Measurements from ENCODE around the gene PCK2. TPM values are rescaled to one million over a fixed set of nuclear protein-coding genes. Genes with fewer than 3 reads are reported as not detected.

Gene PCK2
- total RNA-seq, 4 donors from 2014 or later, result 74.4 to 238 (median 130) TPM

DNA sequence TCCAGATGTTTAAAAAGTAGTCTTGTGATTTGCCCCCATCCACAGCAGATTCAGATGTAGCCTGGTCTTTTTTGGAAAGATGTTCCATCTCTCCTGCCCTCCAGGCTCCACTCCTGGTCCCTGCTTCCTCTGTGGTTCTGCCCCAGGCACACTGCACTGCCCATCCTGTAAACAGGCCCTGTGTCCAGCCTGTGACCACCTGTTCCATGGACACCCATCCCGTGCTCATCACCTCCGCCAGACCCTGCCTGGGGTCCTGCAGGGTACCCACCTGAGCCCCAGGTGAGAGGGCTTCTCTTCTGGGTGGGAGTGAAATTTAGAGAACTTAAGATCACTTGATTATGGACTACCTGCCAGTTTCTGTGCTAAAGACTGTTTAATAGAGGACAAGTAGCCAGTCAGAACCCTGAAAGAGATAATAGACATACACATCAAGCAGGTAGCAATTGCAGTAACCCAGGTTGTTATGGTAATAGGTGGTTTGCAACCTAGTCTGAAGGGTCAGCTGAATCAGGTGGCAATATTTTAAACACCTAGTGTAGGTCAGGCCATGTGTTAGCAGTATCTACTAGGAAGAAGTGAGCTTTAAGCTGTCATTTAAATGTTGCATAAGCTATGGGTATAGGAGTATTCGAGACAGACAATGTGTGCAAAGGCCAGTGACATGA lies 55.3 kb downstream of the PCK2 start:
- no peak overlapping the region for H3K27ac ChIP-seq
- peaks cover 0 to 28% (median 10%) of the 10 kb centered on the region in 4 donors for H3K36me3 ChIP-seq
- 87% methylated on average over 3 of the region's 3 CpGs; no CpG with 5 or more reads in 1 of the 2 donors for WGBS, 2 donors (ENCODE audit: low coverage in 1 of 2)
- peaks cover 12 to 30% (median 21%) of the 10 kb centered on the region in 4 donors for H3K4me1 ChIP-seq
- no peak for TF ChIP-seq EP300 (IDR thresholded peaks at IDR 0.05; ENCODE audit: low read depth)
- intact Hi-C loops (cut with DNase I; ENCODE audit: low total_unique reads), result no loop called here
- H3K9me3 ChIP-seq, result no peaks in the 10 kb centered on the region
- in situ Hi-C loops (cut with MboI; ENCODE audit: low pct_ligation_motif_present in 1 of 4, low pct_unique_long_range_greater_than_20kb in 1 of 4, low sequenced_read_pairs in 3 of 4), result no loop called here
- no peaks in the 10 kb centered on the region for H3K27me3 ChIP-seq
- H3K4me3 ChIP-seq, result no peak overlapping the region
- DNase-seq, result no peak

DNA sequence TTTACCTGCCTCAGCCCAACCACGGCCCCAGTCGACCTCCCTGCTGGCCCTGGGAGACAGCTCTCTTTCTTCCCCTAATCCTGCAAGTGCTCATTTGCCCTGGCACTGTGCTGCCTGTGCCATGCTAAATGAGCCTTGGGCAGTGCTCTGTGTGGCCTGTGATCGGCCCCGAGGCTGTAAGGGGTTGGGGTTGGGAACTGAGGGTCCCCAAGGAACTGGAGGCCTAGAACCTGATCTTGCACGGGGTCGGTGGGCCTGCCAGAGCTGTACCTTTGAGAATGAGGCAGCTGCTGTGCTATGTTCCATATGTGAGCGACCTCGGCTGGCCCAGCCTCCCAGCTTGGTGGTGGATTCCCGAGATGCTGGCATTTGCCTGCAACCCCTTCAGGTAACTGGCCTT lies 56.0 kb downstream of the PCK2 start:
- TF ChIP-seq EP300 (IDR thresholded peaks at IDR 0.05; ENCODE audit: low read depth), result no peak
- TF ChIP-seq POLR2AphosphoS5 (IDR thresholded peaks at IDR 0.05), result no peak
- TF ChIP-seq POLR2A (IDR thresholded peaks at IDR 0.05), result no peak
- TF ChIP-seq, protein P1, sequence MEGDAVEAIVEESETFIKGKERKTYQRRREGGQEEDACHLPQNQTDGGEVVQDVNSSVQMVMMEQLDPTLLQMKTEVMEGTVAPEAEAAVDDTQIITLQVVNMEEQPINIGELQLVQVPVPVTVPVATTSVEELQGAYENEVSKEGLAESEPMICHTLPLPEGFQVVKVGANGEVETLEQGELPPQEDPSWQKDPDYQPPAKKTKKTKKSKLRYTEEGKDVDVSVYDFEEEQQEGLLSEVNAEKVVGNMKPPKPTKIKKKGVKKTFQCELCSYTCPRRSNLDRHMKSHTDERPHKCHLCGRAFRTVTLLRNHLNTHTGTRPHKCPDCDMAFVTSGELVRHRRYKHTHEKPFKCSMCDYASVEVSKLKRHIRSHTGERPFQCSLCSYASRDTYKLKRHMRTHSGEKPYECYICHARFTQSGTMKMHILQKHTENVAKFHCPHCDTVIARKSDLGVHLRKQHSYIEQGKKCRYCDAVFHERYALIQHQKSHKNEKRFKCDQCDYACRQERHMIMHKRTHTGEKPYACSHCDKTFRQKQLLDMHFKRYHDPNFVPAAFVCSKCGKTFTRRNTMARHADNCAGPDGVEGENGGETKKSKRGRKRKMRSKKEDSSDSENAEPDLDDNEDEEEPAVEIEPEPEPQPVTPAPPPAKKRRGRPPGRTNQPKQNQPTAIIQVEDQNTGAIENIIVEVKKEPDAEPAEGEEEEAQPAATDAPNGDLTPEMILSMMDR (IDR thresholded peaks at IDR 0.05), result no peak
- H3K27me3 ChIP-seq, result no peaks in the 10 kb centered on the region
- DNase-seq, result no peak
- intact Hi-C loops (cut with DNase I; ENCODE audit: low total_unique reads) (loop anchor here (10.0 kb wide), 1 partner anchor 45 kb away; no protein-coding TSS in a partner anchor), in situ Hi-C loops (cut with MboI; ENCODE audit: low pct_ligation_motif_present in 1 of 4, low pct_unique_long_range_greater_than_20kb in 1 of 4, low sequenced_read_pairs in 3 of 4) (no loop called here)
- 80 to 91% methylated on average over 1 to 9 of the region's 9 CpGs for WGBS, 2 donors (ENCODE audit: low coverage in 1 of 2)
- no peak overlapping the region for H3K4me3 ChIP-seq
- no peak overlapping the region for H3K27ac ChIP-seq
- H3K4me1 ChIP-seq, result peaks cover 12 to 24% (median 20%) of the 10 kb centered on the region in 4 donors
- peaks cover 0 to 34% (median 14%) of the 10 kb centered on the region in 4 donors for H3K36me3 ChIP-seq
- no peaks in the 10 kb centered on the region for H3K9me3 ChIP-seq

DNA sequence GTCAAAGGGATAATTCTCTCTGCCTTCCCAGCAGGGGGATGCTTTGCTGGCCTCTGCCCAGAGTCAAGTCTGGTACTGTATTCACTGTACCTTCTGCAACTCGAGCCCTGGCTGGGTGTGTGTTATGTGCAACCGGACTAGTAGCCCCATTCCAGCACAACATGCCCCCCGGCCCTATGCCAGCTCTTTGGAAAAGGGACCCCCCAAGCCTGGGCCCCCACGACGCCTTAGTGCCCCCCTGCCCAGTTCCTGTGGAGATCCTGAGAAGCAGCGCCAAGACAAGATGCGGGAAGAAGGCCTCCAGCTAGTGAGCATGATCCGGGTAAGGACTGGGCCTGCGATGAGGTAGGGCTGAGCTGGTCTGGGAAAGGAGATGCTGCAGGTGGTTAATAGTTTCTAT lies 56.5 kb downstream of the PCK2 start:
- Histone ChIP-seq H3K36me3 (peaks cover 0 to 39% (median 18%) of the 10 kb centered on the region in 4 donors), H3K27me3 (no peaks in the 10 kb centered on the region), H3K4me1 (peaks cover 8 to 19% (median 15%) of the 10 kb centered on the region in 4 donors), H3K4me3 (no peak overlapping the region), H3K27ac (no peak overlapping the region), H3K9me3 (no peaks in the 10 kb centered on the region)
- in situ Hi-C loops (cut with MboI; ENCODE audit: low pct_ligation_motif_present in 1 of 4, low pct_unique_long_range_greater_than_20kb in 1 of 4, low sequenced_read_pairs in 3 of 4) (no loop called here), intact Hi-C loops (cut with DNase I; ENCODE audit: low total_unique reads) (loop anchor here (10.0 kb wide), 1 partner anchor 46 kb away; no protein-coding TSS in a partner anchor)
- WGBS, 2 donors (ENCODE audit: low coverage in 1 of 2), result 94% methylated on average over 9 of the region's 9 CpGs; no CpG with 5 or more reads in 1 of the 2 donors
- no peak for TF ChIP-seq POLR2A (IDR thresholded peaks at IDR 0.05)
- DNase-seq, result no peak

DNA sequence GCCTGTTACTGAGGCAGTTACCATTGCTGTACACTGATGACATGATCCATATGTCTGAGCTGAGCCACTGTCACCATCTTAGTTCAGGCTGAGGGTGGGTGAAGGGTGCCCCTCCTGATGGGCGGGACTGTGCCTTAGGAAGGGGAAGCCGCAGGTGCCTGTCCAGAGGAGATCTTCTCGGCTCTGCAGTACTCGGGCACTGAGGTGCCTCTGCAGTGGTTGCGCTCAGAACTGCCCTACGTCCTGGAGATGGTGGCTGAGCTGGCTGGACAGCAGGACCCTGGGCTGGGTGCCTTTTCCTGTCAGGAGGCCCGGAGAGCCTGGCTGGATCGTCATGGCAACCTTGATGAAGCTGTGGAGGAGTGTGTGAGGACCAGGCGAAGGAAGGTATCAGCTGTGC lies 56.9 kb downstream of the PCK2 start:
- Histone ChIP-seq H3K9me3 (no peaks in the 10 kb centered on the region), H3K4me3 (no peak overlapping the region), H3K4me1 (peaks cover 4 to 15% (median 11%) of the 10 kb centered on the region in 4 donors), H3K27me3 (no peaks in the 10 kb centered on the region), H3K36me3 (peaks cover 0 to 44% (median 20%) of the 10 kb centered on the region in 4 donors), H3K27ac (no peak overlapping the region)
- DNase-seq, result no peak
- WGBS, 2 donors (ENCODE audit: low coverage in 1 of 2), result 88 to 89% methylated on average over 3 to 9 of the region's 9 CpGs
- intact Hi-C loops (cut with DNase I; ENCODE audit: low total_unique reads), result loop anchor here (10.0 kb wide), 1 partner anchor 46 kb away; no protein-coding TSS in a partner anchor
- TF ChIP-seq, protein P1 (IDR thresholded peaks at IDR 0.05), result no peak
- TF ChIP-seq EP300 (IDR thresholded peaks at IDR 0.05; ENCODE audit: low read depth), result no peak
- TF ChIP-seq POLR2AphosphoS5 (IDR thresholded peaks at IDR 0.05), result no peak
- TF ChIP-seq POLR2A (IDR thresholded peaks at IDR 0.05), result no peak
- in situ Hi-C loops (cut with MboI; ENCODE audit: low pct_ligation_motif_present in 1 of 4, low pct_unique_long_range_greater_than_20kb in 1 of 4, low sequenced_read_pairs in 3 of 4), result no loop called here

DNA sequence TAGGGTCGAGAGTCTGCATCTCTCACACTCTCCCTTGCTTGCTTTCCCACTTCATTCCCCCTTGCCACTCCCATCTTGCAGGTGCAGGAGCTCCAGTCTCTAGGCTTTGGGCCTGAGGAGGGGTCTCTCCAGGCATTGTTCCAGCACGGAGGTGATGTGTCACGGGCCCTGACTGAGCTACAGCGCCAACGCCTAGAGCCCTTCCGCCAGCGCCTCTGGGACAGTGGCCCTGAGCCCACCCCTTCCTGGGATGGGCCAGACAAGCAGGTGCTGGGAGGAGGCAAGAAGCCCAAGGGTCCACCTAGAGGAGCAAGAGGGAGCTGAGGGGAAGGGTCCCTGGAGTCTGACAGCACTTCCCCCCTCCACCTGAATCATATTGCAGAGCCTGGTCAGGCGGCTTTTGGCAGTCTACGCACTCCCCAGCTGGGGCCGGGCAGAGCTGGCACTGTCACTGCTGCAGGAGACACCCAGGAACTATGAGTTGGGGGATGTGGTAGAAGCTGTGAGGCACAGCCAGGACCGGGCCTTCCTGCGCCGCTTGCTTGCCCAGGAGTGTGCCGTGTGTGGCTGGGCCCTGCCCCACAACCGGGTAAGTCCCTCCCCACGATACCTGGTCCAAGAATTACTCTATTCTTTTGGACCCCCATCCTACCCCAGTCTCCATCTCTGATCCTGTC lies 57.4 kb downstream of the PCK2 start:
- Histone ChIP-seq H3K4me1 (peaks cover 4 to 13% (median 11%) of the 10 kb centered on the region in 4 donors), H3K27me3 (no peaks in the 10 kb centered on the region), H3K9me3 (no peaks in the 10 kb centered on the region), H3K27ac (no peak overlapping the region), H3K36me3 (peaks cover 0 to 49% (median 23%) of the 10 kb centered on the region in 4 donors), H3K4me3 (no peak overlapping the region)
- no peak for DNase-seq
- intact Hi-C loops (cut with DNase I; ENCODE audit: low total_unique reads), result loop anchor here (10.0 kb wide), 1 partner anchor 47 kb away; no protein-coding TSS in a partner anchor
- in situ Hi-C loops (cut with MboI; ENCODE audit: low pct_ligation_motif_present in 1 of 4, low pct_unique_long_range_greater_than_20kb in 1 of 4, low sequenced_read_pairs in 3 of 4), result no loop called here
- no peak for TF ChIP-seq POLR2A (IDR thresholded peaks at IDR 0.05)
- TF ChIP-seq EP300 (IDR thresholded peaks at IDR 0.05; ENCODE audit: low read depth), result no peak
- no peak for TF ChIP-seq POLR2AphosphoS5 (IDR thresholded peaks at IDR 0.05)
- TF ChIP-seq, protein P1 (IDR thresholded peaks at IDR 0.05), result no peak
- 90 to 92% methylated on average over 2 to 16 of the region's 16 CpGs for WGBS, 2 donors (ENCODE audit: low coverage in 1 of 2)

Data from transverse colon (tissue), 4 donors.